Measurements from ENCODE around the gene PRR35.

Gene PRR35

GRCh38 chr16:560204-560700 is at the start of gene PRR35:
Gene PRR35 (plus strand): TSS chr16:560394. CDS start chr16:563295, 2,901 bp downstream.
- intact Hi-C loops (cut with DNase I; ENCODE audit: low total_unique reads) = no loop called here
- TF ChIP-seq, protein P1, sequence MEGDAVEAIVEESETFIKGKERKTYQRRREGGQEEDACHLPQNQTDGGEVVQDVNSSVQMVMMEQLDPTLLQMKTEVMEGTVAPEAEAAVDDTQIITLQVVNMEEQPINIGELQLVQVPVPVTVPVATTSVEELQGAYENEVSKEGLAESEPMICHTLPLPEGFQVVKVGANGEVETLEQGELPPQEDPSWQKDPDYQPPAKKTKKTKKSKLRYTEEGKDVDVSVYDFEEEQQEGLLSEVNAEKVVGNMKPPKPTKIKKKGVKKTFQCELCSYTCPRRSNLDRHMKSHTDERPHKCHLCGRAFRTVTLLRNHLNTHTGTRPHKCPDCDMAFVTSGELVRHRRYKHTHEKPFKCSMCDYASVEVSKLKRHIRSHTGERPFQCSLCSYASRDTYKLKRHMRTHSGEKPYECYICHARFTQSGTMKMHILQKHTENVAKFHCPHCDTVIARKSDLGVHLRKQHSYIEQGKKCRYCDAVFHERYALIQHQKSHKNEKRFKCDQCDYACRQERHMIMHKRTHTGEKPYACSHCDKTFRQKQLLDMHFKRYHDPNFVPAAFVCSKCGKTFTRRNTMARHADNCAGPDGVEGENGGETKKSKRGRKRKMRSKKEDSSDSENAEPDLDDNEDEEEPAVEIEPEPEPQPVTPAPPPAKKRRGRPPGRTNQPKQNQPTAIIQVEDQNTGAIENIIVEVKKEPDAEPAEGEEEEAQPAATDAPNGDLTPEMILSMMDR (IDR thresholded peaks at IDR 0.05) = no peak
- no peak within 1 kb of the TSS for H3K4me3 ChIP-seq
- peaks cover 0 to 20% (median 9%) of the 10 kb centered on the region in 4 donors for H3K4me1 ChIP-seq
- no peaks in the 10 kb centered on the region for H3K36me3 ChIP-seq
- H3K27me3 ChIP-seq = peaks cover 0 to 79% of the 10 kb centered on the region in 2 donors
- no peak within 1 kb of the TSS for H3K27ac ChIP-seq
- DNase-seq = no peak
- no peaks in the 10 kb centered on the region for H3K9me3 ChIP-seq

- DNase-seq = no peak
- Histone ChIP-seq H3K4me3 (no peak overlapping the region), H3K36me3 (peaks cover 9 to 76% (median 37%) of the 10 kb centered on the region in 3 donors), H3K27me3 (no peaks in the 10 kb centered on the region), H3K4me1 (no peaks in the 10 kb centered on the region), H3K9me3 (no peaks in the 10 kb centered on the region), H3K27ac (no peak overlapping the region)
- intact Hi-C loops (cut with DNase I; ENCODE audit: low total_unique reads) = no loop called here
- TF ChIP-seq, protein P1 (IDR thresholded peaks at IDR 0.05) = no peak
These were observed 47.4 kb upstream of the PRR35 start for GRCh38 chr16:512802-513201.

DNA sequence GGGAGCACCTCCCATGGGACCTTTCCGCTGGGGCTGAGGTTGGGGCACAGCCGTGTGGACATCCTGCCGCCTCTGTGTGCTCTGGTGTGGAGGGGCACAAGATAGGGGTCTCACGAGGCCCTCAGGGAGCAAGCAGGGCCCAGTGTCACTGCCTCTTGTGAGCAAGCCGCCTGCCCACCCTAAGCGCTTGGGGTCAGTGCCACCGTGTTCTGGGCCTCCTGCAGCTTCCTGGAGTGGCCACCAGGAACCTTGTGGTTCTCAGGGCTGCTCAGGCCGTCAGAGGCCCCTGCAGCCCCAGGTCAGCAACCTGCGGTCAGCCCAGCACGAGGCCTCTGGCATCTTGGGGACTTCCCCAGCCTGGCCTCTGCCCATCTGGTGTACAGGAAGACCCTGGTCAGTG is 46.2 kb upstream of the PRR35 start:
- DNase-seq = no peak

DNA sequence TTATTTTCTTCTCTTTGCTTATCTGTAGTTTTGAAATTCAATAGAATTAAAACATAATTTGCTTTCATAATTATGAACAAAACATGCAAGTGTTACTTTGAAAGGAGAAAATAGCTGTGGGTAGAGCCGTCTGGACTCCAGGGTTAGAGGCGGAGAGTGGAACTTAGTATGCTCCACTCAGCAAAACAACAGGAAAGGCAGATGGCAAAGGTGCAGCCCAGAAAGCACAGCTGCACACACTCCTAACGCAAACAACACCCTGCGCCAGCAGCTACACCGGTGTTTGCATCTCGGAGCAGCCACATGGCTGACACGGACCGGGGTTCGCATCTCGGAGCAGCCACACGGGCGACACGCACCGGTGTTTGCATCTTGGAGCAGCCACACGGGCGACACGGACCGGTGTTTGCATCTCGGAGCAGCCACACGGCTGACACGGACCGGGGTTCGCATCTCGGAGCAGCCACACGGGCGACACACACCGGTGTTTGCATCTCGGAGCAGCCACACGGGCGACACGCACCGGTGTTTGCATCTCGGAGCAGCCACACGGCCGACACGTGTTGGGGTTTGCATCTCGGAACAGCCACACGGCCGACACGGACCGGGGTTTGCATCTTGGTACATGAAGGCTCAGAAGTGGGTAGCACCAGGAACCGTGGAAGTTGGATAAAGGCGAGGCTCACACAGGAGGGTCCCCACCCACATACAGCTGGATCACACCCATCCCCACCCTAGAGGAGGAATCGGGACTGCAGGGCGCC is 44.8 kb upstream of the PRR35 start:
- Histone ChIP-seq H3K27me3 (no peaks in the 10 kb centered on the region), H3K4me3 (no peak overlapping the region), H3K9me3 (no peaks in the 10 kb centered on the region), H3K4me1 (no peaks in the 10 kb centered on the region), H3K27ac (no peak overlapping the region), H3K36me3 (peaks cover 24 to 90% (median 44%) of the 10 kb centered on the region in 3 donors)
- no peak for DNase-seq
- intact Hi-C loops (cut with DNase I; ENCODE audit: low total_unique reads) = no loop called here
- TF ChIP-seq, protein P1 (IDR thresholded peaks at IDR 0.05) = no peak

More for the DNA sequence above, 46.2 kb upstream of the PRR35 start:
- intact Hi-C loops (cut with DNase I; ENCODE audit: low total_unique reads) = no loop called here
- Histone ChIP-seq H3K27ac (no peak overlapping the region), H3K4me1 (no peaks in the 10 kb centered on the region), H3K4me3 (no peak overlapping the region), H3K27me3 (no peaks in the 10 kb centered on the region), H3K9me3 (no peaks in the 10 kb centered on the region), H3K36me3 (peaks cover 13 to 87% (median 40%) of the 10 kb centered on the region in 3 donors)
- TF ChIP-seq, protein P1 (IDR thresholded peaks at IDR 0.05) = no peak

DNA sequence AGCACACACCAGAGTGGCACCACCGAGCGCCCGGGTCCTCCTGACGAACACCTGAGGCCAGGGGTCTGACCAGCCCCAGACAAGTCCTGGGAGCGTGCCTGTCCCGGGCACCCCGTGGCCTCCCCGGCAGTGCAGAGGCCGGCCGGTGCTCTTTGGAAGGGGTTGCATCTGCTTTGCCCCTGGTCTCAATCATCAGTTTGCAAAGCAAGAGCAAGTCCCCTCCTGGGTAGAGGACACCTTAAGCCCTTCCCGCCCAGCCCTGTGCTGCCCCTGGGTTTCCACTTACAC is 44.3 kb upstream of the PRR35 start:
- H3K27me3 ChIP-seq = no peaks in the 10 kb centered on the region
- DNase-seq = no peak
- intact Hi-C loops (cut with DNase I; ENCODE audit: low total_unique reads) = no loop called here
- H3K27ac ChIP-seq = no peak overlapping the region
- peaks cover 27 to 90% (median 44%) of the 10 kb centered on the region in 3 donors for H3K36me3 ChIP-seq
- H3K9me3 ChIP-seq = no peaks in the 10 kb centered on the region
- TF ChIP-seq, protein P1 (IDR thresholded peaks at IDR 0.05) = no peak
- no peaks in the 10 kb centered on the region for H3K4me1 ChIP-seq
- H3K4me3 ChIP-seq = no peak overlapping the region
